Keratinocyte (primary cell): ENCODE results near the gene RBM38.
"Not testable (repeated sequence)": the region's sequence is repeated elsewhere in the genome, so short reads cannot be mapped to it uniquely, and the experiment has no call there.

Experiments used
- EZH2 ChIP-seq: IDR thresholded peaks from one replicate; pipeline ENCODE4 v1.6.1; 2012; ENCODE audit warnings: inconsistent platforms, mild to moderate bottlenecking, low read length, moderate library complexity
- TF ChIP-seq, protein P1 (sequence below), 3 experiments: IDR thresholded peaks in 1 of 3; conservative IDR thresholded peaks in 1 of 3; optimal IDR thresholded peaks in 1 of 3; 2 replicates in 2 of 3; 3 replicates in 1 of 3; pipeline versions ENCODE3 to v1.5.1; 2011; ENCODE audit warnings: low read length in 3 of 3, mild to moderate bottlenecking in 3 of 3, moderate library complexity in 2 of 3, control low read depth in 1 of 3, inconsistent platforms in 1 of 3; ENCODE audit not compliant: insufficient read depth in 2 of 3; ENCODE audit errors: extremely low read depth in 1 of 3

DNA sequence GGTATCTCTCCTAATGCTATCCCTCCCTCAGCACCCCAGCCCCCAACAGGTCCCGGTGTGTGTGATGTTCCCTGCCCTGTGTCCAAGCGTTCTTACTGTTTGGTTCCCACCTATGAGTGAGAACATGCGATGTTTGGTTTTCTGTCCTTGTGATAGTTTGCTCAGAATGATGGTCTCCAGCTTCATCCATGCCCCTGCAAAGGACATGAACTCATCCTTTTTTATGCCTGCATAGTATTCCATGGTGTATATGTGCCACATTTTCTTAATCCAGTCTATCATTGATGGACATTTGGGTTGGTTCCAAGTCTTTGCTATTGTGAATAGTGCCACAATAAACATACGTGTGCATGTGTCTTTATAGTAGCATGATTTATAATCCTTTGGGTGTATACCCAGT, 28.3 kb downstream of the RBM38 start:
- TF ChIP-seq EZH2: not testable (repeated sequence)
- TF ChIP-seq, protein P1, sequence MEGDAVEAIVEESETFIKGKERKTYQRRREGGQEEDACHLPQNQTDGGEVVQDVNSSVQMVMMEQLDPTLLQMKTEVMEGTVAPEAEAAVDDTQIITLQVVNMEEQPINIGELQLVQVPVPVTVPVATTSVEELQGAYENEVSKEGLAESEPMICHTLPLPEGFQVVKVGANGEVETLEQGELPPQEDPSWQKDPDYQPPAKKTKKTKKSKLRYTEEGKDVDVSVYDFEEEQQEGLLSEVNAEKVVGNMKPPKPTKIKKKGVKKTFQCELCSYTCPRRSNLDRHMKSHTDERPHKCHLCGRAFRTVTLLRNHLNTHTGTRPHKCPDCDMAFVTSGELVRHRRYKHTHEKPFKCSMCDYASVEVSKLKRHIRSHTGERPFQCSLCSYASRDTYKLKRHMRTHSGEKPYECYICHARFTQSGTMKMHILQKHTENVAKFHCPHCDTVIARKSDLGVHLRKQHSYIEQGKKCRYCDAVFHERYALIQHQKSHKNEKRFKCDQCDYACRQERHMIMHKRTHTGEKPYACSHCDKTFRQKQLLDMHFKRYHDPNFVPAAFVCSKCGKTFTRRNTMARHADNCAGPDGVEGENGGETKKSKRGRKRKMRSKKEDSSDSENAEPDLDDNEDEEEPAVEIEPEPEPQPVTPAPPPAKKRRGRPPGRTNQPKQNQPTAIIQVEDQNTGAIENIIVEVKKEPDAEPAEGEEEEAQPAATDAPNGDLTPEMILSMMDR (optimal IDR thresholded peaks at IDR 0.05 in 1 of 3, IDR thresholded peaks at IDR 0.05 in 1 of 3, conservative IDR thresholded peaks at IDR 0.05 in 1 of 3; ENCODE audit: extremely low read depth in 1 of 3, insufficient read depth in 2 of 3, low read length in 3 of 3): not testable (repeated sequence)
